WTC11 (cell line): ENCODE results near the gene LDB3. TPM values are rescaled to one million over a fixed set of nuclear protein-coding genes. Genes with fewer than 3 reads are reported as not detected.

Experiments
- ATAC-seq: fragments of 200-7000 bp; cut with Tn5 transposase; 2 replicates; pipeline ENCODE4 v1.10.0; 2021; ENCODE audit warnings: mild to moderate bottlenecking, moderate library complexity
- CTCF ChIA-PET: fragments of 300-600 bp; sonication (Branson Sonifier 250); formaldehyde crosslinking; loops from one replicate; lab custom pipeline; 2021; ENCODE audit warnings: antibody characterized with exemption; lab: Charles Lee
- POLR2A ChIA-PET: fragments of 350-600 bp; sonication (Branson Sonifier 250); formaldehyde crosslinking; loops from one replicate; lab custom pipeline; 2021; ENCODE audit warnings: antibody characterized with exemption; lab: Charles Lee
- DNase-seq: peaks from one replicate; pipeline ENCODE4 v3.0.0; 2021; ENCODE audit warnings: low spot score
- H3K27ac Mint-ChIP-seq: 2 replicates; pipeline ENCODE4 v1.8.0; 2021; ENCODE audit warnings: mixed read lengths
- H3K27me3 Mint-ChIP-seq: 2 replicates; pipeline ENCODE4 v1.8.0; 2021; ENCODE audit warnings: low read depth, mild to moderate bottlenecking, moderate library complexity, mixed read lengths
- H3K36me3 Mint-ChIP-seq: 2 replicates; pipeline ENCODE4 v1.8.0; 2021; ENCODE audit warnings: mixed read lengths
- H3K4me1 Mint-ChIP-seq: 2 replicates; pipeline ENCODE4 v1.8.0; 2022; ENCODE audit warnings: mixed read lengths
- H3K4me3 Mint-ChIP-seq: 2 replicates; pipeline ENCODE4 v1.8.0; 2021; ENCODE audit warnings: mild to moderate bottlenecking, moderate library complexity, mixed read lengths
- H3K9me3 Mint-ChIP-seq: 2 replicates; pipeline ENCODE4 v1.8.0; 2021; ENCODE audit warnings: mixed read lengths
- ATF2 ChIP-seq: sonication (generic); formaldehyde crosslinking; IDR thresholded peaks from 2 replicates; pipeline ENCODE4 v1.8.1; 2022; ENCODE audit warnings: low read depth, missing genetic modification reagents, borderline replicate concordance
- CDX4 ChIP-seq: fragments of 250-450 bp; sonication (Bioruptor Pico); IDR thresholded peaks from 2 replicates; pipeline ENCODE4 v1.9.0; 2021; ENCODE audit warnings: moderate library complexity, mild to moderate bottlenecking, inconsistent platforms, borderline replicate concordance
- E2F1 ChIP-seq: sonication (generic); formaldehyde crosslinking; IDR thresholded peaks from 2 replicates; pipeline ENCODE4 v1.8.0; 2022; ENCODE audit warnings: mild to moderate bottlenecking, missing genetic modification reagents
- E2F4 ChIP-seq: sonication (generic); formaldehyde crosslinking; IDR thresholded peaks from 2 replicates; pipeline ENCODE4 v1.8.1; 2022; ENCODE audit warnings: low read depth, mild to moderate bottlenecking, moderate library complexity, missing genetic modification reagents, borderline replicate concordance
- E2F5 ChIP-seq: sonication (generic); formaldehyde crosslinking; IDR thresholded peaks from 2 replicates; pipeline ENCODE4 v1.8.1; 2022; ENCODE audit warnings: mild to moderate bottlenecking, moderate library complexity, missing genetic modification reagents
- ELF4 ChIP-seq: sonication (generic); formaldehyde crosslinking; IDR thresholded peaks from 2 replicates; pipeline ENCODE4 v1.8.1; 2022; ENCODE audit warnings: low read depth, mild to moderate bottlenecking, moderate library complexity, missing genetic modification reagents
- ERG ChIP-seq: fragments of 250-450 bp; sonication (Bioruptor Pico); IDR thresholded peaks from 2 replicates; pipeline ENCODE4 v1.8.0; 2021; ENCODE audit warnings: mild to moderate bottlenecking
- ESRRA ChIP-seq: sonication (generic); formaldehyde crosslinking; IDR thresholded peaks from 2 replicates; pipeline ENCODE4 v1.8.1; 2022; ENCODE audit warnings: mild to moderate bottlenecking, missing genetic modification reagents, borderline replicate concordance
- IRF2 ChIP-seq: sonication (generic); formaldehyde crosslinking; IDR thresholded peaks from 2 replicates; pipeline ENCODE4 v1.8.0; 2022; ENCODE audit warnings: low read depth, missing genetic modification reagents, borderline replicate concordance
- RORB ChIP-seq: fragments of 250-450 bp; sonication (Bioruptor Pico); IDR thresholded peaks from 2 replicates; pipeline ENCODE4 v1.9.0; 2021; ENCODE audit warnings: mild to moderate bottlenecking
- STAT6 ChIP-seq: sonication (generic); formaldehyde crosslinking; conservative IDR thresholded peaks from 2 replicates; pipeline ENCODE4 v1.8.1; 2023; ENCODE audit warnings: mild to moderate bottlenecking, low read depth, missing genetic modification reagents, moderate library complexity
- TP53 ChIP-seq: sonication (generic); formaldehyde crosslinking; IDR thresholded peaks from 2 replicates; pipeline ENCODE4 v1.8.1; 2023; ENCODE audit warnings: mild to moderate bottlenecking, missing genetic modification reagents
- ZNF219 ChIP-seq: sonication (generic); formaldehyde crosslinking; IDR thresholded peaks from 2 replicates; pipeline ENCODE4 v1.8.0; 2023; ENCODE audit warnings: missing genetic modification reagents, mild to moderate bottlenecking, borderline replicate concordance
- ZNF423 ChIP-seq: fragments of 250-450 bp; sonication (Bioruptor Pico); IDR thresholded peaks from 2 replicates; pipeline ENCODE4 v2.1.2; 2022; ENCODE audit warnings: mild to moderate bottlenecking, moderate library complexity
- total RNA-seq: library from RNA; stranded (reverse); gene quantifications from 3 replicates; pipeline ENCODE4 v1.2.3, GENCODE V29; 2021
- TF ChIP-seq, protein P1 (sequence below): sonication (generic); formaldehyde crosslinking; conservative IDR thresholded peaks from 2 replicates; pipeline ENCODE4 v1.8.1; 2022; ENCODE audit warnings: mild to moderate bottlenecking, missing genetic modification reagents
- TF ChIP-seq, protein P2 (sequence below): fragments of 250-450 bp; sonication (Bioruptor Pico); IDR thresholded peaks from 2 replicates; pipeline ENCODE4 v1.9.0; 2021; ENCODE audit warnings: mild to moderate bottlenecking, borderline replicate concordance

Gene LDB3
- total RNA-seq, 1 experiment from 2014 or later: 0.42 TPM

DNA sequence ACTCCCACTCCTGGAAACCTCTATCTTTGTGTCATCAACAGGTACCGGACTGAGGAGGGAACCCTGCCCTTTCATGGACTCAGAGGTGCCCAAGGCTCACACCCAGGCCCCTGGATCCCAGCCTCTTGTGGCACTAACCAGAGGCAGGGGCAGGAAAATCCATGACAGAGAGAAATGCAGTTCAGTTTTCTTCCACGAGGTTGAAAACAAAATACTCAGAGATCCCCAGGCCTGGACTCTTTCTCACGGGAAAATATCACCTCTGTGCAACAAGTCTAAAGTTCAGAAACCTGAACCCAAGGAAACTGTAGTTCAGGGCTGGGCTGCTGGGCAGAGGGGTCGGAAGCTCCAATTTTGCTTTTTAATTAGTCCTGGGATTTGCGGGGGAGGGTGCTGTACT lies 35.4 kb upstream of the LDB3 start:
- Mint-ChIP-seq H3K27me3 (peaks cover 27% of the 10 kb centered on the region), H3K4me3 (peak overlapping the region; percentile 70; the same call in 1 of the 2 replicates), H3K4me1 (peaks cover 15% of the 10 kb centered on the region), H3K27ac (no peak overlapping the region)
- CTCF ChIA-PET: interaction anchor here (1.1 to 3.3 kb wide), 11 partner anchors 9 to 284 kb away, joined by 3 to 26 read pairs (median 6); no protein-coding TSS in a partner anchor
- no peak for TF ChIP-seq E2F1 (CRISPR knock-in tag)
- TF ChIP-seq E2F4 (CRISPR knock-in tag): no peak
- no peak for TF ChIP-seq ERG
- no peak for TF ChIP-seq STAT6
- no peak for TF ChIP-seq ELF4 (CRISPR knock-in tag)
- TF ChIP-seq ZNF423: no peak
- TF ChIP-seq ESRRA: no peak
- TF ChIP-seq E2F5 (CRISPR knock-in tag): no peak
- TF ChIP-seq, protein P1, sequence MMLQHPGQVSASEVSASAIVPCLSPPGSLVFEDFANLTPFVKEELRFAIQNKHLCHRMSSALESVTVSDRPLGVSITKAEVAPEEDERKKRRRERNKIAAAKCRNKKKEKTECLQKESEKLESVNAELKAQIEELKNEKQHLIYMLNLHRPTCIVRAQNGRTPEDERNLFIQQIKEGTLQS (CRISPR knock-in tag): no peak
- TF ChIP-seq, protein P2, sequence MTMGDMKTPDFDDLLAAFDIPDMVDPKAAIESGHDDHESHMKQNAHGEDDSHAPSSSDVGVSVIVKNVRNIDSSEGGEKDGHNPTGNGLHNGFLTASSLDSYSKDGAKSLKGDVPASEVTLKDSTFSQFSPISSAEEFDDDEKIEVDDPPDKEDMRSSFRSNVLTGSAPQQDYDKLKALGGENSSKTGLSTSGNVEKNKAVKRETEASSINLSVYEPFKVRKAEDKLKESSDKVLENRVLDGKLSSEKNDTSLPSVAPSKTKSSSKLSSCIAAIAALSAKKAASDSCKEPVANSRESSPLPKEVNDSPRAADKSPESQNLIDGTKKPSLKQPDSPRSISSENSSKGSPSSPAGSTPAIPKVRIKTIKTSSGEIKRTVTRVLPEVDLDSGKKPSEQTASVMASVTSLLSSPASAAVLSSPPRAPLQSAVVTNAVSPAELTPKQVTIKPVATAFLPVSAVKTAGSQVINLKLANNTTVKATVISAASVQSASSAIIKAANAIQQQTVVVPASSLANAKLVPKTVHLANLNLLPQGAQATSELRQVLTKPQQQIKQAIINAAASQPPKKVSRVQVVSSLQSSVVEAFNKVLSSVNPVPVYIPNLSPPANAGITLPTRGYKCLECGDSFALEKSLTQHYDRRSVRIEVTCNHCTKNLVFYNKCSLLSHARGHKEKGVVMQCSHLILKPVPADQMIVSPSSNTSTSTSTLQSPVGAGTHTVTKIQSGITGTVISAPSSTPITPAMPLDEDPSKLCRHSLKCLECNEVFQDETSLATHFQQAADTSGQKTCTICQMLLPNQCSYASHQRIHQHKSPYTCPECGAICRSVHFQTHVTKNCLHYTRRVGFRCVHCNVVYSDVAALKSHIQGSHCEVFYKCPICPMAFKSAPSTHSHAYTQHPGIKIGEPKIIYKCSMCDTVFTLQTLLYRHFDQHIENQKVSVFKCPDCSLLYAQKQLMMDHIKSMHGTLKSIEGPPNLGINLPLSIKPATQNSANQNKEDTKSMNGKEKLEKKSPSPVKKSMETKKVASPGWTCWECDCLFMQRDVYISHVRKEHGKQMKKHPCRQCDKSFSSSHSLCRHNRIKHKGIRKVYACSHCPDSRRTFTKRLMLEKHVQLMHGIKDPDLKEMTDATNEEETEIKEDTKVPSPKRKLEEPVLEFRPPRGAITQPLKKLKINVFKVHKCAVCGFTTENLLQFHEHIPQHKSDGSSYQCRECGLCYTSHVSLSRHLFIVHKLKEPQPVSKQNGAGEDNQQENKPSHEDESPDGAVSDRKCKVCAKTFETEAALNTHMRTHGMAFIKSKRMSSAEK: no peak
- no peak for TF ChIP-seq RORB
- TF ChIP-seq ZNF219 (CRISPR knock-in tag): no peak
- TF ChIP-seq IRF2 (CRISPR knock-in tag): no peak
- no peak for TF ChIP-seq ATF2
- no peak for TF ChIP-seq CDX4 (CRISPR knock-in tag)
- TF ChIP-seq TP53: no peak
- TF ChIP-seq, all 79 proteins: peak for 0
- Mint-ChIP-seq H3K9me3 (no peaks in the 10 kb centered on the region), H3K36me3 (no peaks in the 10 kb centered on the region)
- ATAC-seq (no peak), DNase-seq (no peak)
- POLR2A ChIA-PET: no interaction called here
